GDM1 (cell line): Measurements from ENCODE around the gene CAMK2N1.

Source experiments
- DNase-seq: peaks from one replicate; lab custom pipeline; 2025; lab: John Stamatoyannopoulos, UW

CAMK2N1 gene

GRCh38 chr1:20443703-20444586, 42.1 kb downstream of the CAMK2N1 start:
- no peak for DNase-seq

GRCh38 chr1:20442920-20443625, 42.9 kb downstream of the CAMK2N1 start:
- DNase-seq: no peak

- no peak for DNase-seq
Observed at GRCh38 chr1:20440785-20441200, 45.2 kb downstream of the CAMK2N1 start.

- no peak for DNase-seq
Observed at GRCh38 chr1:20439282-20439681, 46.7 kb downstream of the CAMK2N1 start.

GRCh38 chr1:20437640-20438039, 48.4 kb downstream of the CAMK2N1 start:
- DNase-seq: no peak

- DNase-seq: no peak
Observed at GRCh38 chr1:20432891-20433290, 53.1 kb downstream of the CAMK2N1 start.
